ENCODE results near the gene DGAT2.

Gene DGAT2

GRCh38 chr11:75800728-75801361 lies 32.3 kb downstream of the DGAT2 start:
- Histone ChIP-seq H3K36me3 (ENCODE audit: control insufficient read depth, insufficient read depth, low read length) (no peaks in the 10 kb centered on the region), H3K4me1 (ENCODE audit: control insufficient read depth, insufficient read depth, low read length) (no peaks in the 10 kb centered on the region), H3K27ac (ENCODE audit: insufficient read depth, low read depth, low read length, poor library complexity, severe bottlenecking) (no peak overlapping the region), H3K27me3 (ENCODE audit: control insufficient read depth, insufficient read depth, low read length, poor library complexity, severe bottlenecking) (no peaks in the 10 kb centered on the region), H3K4me3 (ENCODE audit: insufficient read depth, low read depth, low read length) (no peak overlapping the region), H3K9me3 (ENCODE audit: control insufficient read depth, low read length) (no peaks in the 10 kb centered on the region)
- 88% methylated on average over 5 to 6 of the region's 6 CpGs for WGBS, 2 experiments

DNA sequence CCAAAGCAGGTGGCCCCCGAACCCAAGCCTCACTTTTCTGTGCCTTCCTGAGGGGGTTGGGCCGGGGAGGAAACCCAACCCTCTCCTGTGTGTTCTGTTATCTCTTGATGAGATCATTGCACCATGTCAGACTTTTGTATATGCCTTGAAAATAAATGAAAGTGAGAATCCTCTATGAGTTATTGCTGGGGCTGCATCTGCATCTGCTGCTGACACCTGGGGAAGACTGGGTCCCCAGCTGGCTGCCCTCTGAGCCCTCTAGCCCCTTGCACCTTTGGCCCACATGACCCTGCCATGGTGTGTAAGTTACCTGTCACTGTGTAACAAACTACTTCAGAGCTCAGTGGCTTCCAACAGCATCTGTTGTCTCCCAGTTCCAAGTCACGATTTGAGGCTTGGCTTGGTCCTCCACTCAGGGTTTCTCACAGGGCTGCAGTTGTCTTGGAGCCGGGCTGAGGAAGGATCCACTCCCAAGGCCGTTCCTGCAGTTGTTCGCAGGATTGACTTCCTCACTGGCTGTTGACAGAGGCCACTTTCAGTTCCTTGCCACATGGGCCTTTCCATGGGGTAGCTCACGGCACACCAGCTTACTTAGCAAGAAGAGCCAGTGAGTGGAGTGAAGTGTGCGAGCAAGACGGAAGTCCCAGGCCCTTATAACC lies 32.9 kb downstream of the DGAT2 start:
- H3K4me1 ChIP-seq (ENCODE audit: control insufficient read depth, insufficient read depth, low read length): no peaks in the 10 kb centered on the region
- 92 to 93% methylated on average over 9 of the region's 9 CpGs for WGBS, 2 experiments

GRCh38 chr11:75802021-75802912 lies 33.7 kb downstream of the DGAT2 start:
- Histone ChIP-seq H3K9me3 (ENCODE audit: control insufficient read depth, low read length) (no peaks in the 10 kb centered on the region), H3K36me3 (ENCODE audit: control insufficient read depth, insufficient read depth, low read length) (no peaks in the 10 kb centered on the region)
- WGBS, 2 experiments: 92 to 93% methylated on average over 12 of the region's 12 CpGs

More for the DNA sequence above, 32.9 kb downstream of the DGAT2 start:
- H3K36me3 ChIP-seq (ENCODE audit: control insufficient read depth, insufficient read depth, low read length): no peaks in the 10 kb centered on the region
- H3K27me3 ChIP-seq (ENCODE audit: control insufficient read depth, insufficient read depth, low read length, poor library complexity, severe bottlenecking): no peaks in the 10 kb centered on the region
- no peak overlapping the region for H3K27ac ChIP-seq (ENCODE audit: insufficient read depth, low read depth, low read length, poor library complexity, severe bottlenecking)
- H3K9me3 ChIP-seq (ENCODE audit: control insufficient read depth, low read length): no peaks in the 10 kb centered on the region
- no peak overlapping the region for H3K4me3 ChIP-seq (ENCODE audit: insufficient read depth, low read depth, low read length)

DNA sequence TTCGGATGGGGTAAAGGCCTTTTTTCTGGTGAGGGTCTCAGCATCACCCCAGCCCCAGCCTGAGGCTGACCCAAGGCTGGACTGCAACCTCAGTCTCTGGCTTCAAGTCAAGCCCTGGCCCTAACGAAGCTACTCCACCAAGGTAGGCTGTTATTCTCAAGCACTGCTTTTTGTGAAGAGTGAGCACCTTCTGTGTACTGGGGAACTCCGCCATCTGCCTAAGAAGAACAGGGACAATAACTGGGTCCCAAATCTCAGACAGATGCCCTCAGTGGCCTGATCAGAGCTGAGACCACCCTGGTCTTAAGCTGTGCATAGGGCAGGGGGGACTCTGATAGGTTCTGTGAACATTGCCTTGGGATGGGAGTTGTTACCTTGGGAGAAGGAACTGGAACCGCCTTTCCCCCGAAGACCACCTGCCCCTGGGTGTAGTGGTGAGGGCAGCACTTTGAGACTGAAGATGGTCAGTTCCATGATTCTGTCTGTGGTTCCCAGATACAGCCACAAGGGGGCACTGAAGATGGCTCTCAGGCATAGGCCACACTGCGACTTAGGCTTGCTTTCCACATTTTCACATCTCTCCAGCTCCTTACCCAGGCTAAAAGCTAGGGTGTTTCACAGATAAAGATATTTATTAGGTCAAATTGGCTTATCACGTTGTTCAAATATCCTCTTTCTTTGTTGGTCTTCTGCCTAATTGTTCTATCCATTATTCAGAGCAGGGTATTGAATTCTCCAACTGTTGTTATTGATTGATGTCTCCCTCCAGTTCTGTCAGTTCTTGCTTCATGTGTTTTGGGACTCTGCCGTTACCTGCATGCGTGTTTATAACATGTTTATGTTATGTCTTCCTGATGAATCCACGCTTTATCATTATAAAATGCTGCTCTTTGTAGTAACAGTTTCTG lies 34.6 kb downstream of the DGAT2 start:
- WGBS, 2 experiments: 60 to 64% methylated on average over 9 to 10 of the region's 10 CpGs
- no peak overlapping the region for H3K4me3 ChIP-seq (ENCODE audit: insufficient read depth, low read depth, low read length)
- no peak overlapping the region for H3K27ac ChIP-seq (ENCODE audit: insufficient read depth, low read depth, low read length, poor library complexity, severe bottlenecking)
- no peaks in the 10 kb centered on the region for H3K27me3 ChIP-seq (ENCODE audit: control insufficient read depth, insufficient read depth, low read length, poor library complexity, severe bottlenecking)
- no peaks in the 10 kb centered on the region for H3K36me3 ChIP-seq (ENCODE audit: control insufficient read depth, insufficient read depth, low read length)
- no peaks in the 10 kb centered on the region for H3K9me3 ChIP-seq (ENCODE audit: control insufficient read depth, low read length)
- no peaks in the 10 kb centered on the region for H3K4me1 ChIP-seq (ENCODE audit: control insufficient read depth, insufficient read depth, low read length)

More at GRCh38 chr11:75802021-75802912, 33.7 kb downstream of the DGAT2 start:
- Histone ChIP-seq H3K27me3 (ENCODE audit: control insufficient read depth, insufficient read depth, low read length, poor library complexity, severe bottlenecking) (no peaks in the 10 kb centered on the region), H3K27ac (ENCODE audit: insufficient read depth, low read depth, low read length, poor library complexity, severe bottlenecking) (no peak overlapping the region), H3K4me1 (ENCODE audit: control insufficient read depth, insufficient read depth, low read length) (no peaks in the 10 kb centered on the region), H3K4me3 (ENCODE audit: insufficient read depth, low read depth, low read length) (no peak overlapping the region)

DNA sequence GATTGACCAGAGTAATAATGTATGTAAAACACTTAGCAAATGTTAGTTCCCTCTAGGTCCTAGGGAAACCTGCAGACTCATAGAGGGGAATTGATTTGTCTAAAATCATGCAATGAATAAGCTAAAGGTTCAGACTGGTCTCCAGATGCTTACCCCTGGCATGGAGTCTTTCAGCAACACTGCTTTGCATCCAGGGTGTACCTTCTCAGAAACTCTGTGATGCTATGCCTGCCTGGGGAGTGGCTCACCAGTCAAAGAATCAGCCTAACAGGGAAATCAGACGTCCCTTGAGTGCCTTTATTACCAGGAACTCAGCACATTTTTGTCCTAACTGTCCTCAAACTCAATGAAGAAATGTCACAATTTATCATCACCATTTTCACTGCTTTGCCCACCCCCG lies 40.5 kb downstream of the DGAT2 start:
- H3K9me3 ChIP-seq (ENCODE audit: control insufficient read depth, low read length): no peaks in the 10 kb centered on the region
- H3K4me3 ChIP-seq (ENCODE audit: insufficient read depth, low read depth, low read length): no peak overlapping the region
- peaks cover 10% of the 10 kb centered on the region for H3K4me1 ChIP-seq (ENCODE audit: control insufficient read depth, insufficient read depth, low read length)
- WGBS, 2 experiments: 68 to 75% methylated on average over 2 of the region's 2 CpGs
- no peaks in the 10 kb centered on the region for H3K27me3 ChIP-seq (ENCODE audit: control insufficient read depth, insufficient read depth, low read length, poor library complexity, severe bottlenecking)
- no peaks in the 10 kb centered on the region for H3K36me3 ChIP-seq (ENCODE audit: control insufficient read depth, insufficient read depth, low read length)
- H3K27ac ChIP-seq (ENCODE audit: insufficient read depth, low read depth, low read length, poor library complexity, severe bottlenecking): no peak overlapping the region

GRCh38 chr11:75809991-75810390 lies 41.4 kb downstream of the DGAT2 start:
- Histone ChIP-seq H3K4me3 (ENCODE audit: insufficient read depth, low read depth, low read length) (no peak overlapping the region), H3K36me3 (ENCODE audit: control insufficient read depth, insufficient read depth, low read length) (no peaks in the 10 kb centered on the region)
- WGBS, 2 experiments: 84 to 92% methylated on average over 2 of the region's 2 CpGs

GRCh38 chr11:75810637-75811390 lies 42.2 kb downstream of the DGAT2 start:
- Histone ChIP-seq H3K4me1 (ENCODE audit: control insufficient read depth, insufficient read depth, low read length) (peaks cover 12% of the 10 kb centered on the region), H3K9me3 (ENCODE audit: control insufficient read depth, low read length) (no peaks in the 10 kb centered on the region), H3K27ac (ENCODE audit: insufficient read depth, low read depth, low read length, poor library complexity, severe bottlenecking) (no peak overlapping the region), H3K27me3 (ENCODE audit: control insufficient read depth, insufficient read depth, low read length, poor library complexity, severe bottlenecking) (no peaks in the 10 kb centered on the region), H3K36me3 (ENCODE audit: control insufficient read depth, insufficient read depth, low read length) (no peaks in the 10 kb centered on the region), H3K4me3 (ENCODE audit: insufficient read depth, low read depth, low read length) (no peak overlapping the region)
- WGBS, 2 experiments: 88 to 90% methylated on average over 8 of the region's 8 CpGs

More at GRCh38 chr11:75809991-75810390, 41.4 kb downstream of the DGAT2 start:
- Histone ChIP-seq H3K27ac (ENCODE audit: insufficient read depth, low read depth, low read length, poor library complexity, severe bottlenecking) (no peak overlapping the region), H3K9me3 (ENCODE audit: control insufficient read depth, low read length) (no peaks in the 10 kb centered on the region), H3K4me1 (ENCODE audit: control insufficient read depth, insufficient read depth, low read length) (peaks cover 12% of the 10 kb centered on the region), H3K27me3 (ENCODE audit: control insufficient read depth, insufficient read depth, low read length, poor library complexity, severe bottlenecking) (no peaks in the 10 kb centered on the region)

- WGBS, 2 experiments: 93 to 94% methylated on average over 2 of the region's 2 CpGs
- Histone ChIP-seq H3K27me3 (ENCODE audit: control insufficient read depth, insufficient read depth, low read length, poor library complexity, severe bottlenecking) (no peaks in the 10 kb centered on the region), H3K4me1 (ENCODE audit: control insufficient read depth, insufficient read depth, low read length) (peaks cover 14% of the 10 kb centered on the region), H3K4me3 (ENCODE audit: insufficient read depth, low read depth, low read length) (no peak overlapping the region), H3K9me3 (ENCODE audit: control insufficient read depth, low read length) (no peaks in the 10 kb centered on the region), H3K36me3 (ENCODE audit: control insufficient read depth, insufficient read depth, low read length) (no peaks in the 10 kb centered on the region), H3K27ac (ENCODE audit: insufficient read depth, low read depth, low read length, poor library complexity, severe bottlenecking) (no peak overlapping the region)
These were observed 42.9 kb downstream of the DGAT2 start for GRCh38 chr11:75811485-75811884.

GRCh38 chr11:75812542-75813040 lies 44.0 kb downstream of the DGAT2 start:
- Histone ChIP-seq H3K9me3 (ENCODE audit: control insufficient read depth, low read length) (no peaks in the 10 kb centered on the region), H3K27me3 (ENCODE audit: control insufficient read depth, insufficient read depth, low read length, poor library complexity, severe bottlenecking) (no peaks in the 10 kb centered on the region), H3K4me1 (ENCODE audit: control insufficient read depth, insufficient read depth, low read length) (peaks cover 21% of the 10 kb centered on the region), H3K27ac (ENCODE audit: insufficient read depth, low read depth, low read length, poor library complexity, severe bottlenecking) (no peak overlapping the region), H3K4me3 (ENCODE audit: insufficient read depth, low read depth, low read length) (no peak overlapping the region), H3K36me3 (ENCODE audit: control insufficient read depth, insufficient read depth, low read length) (no peaks in the 10 kb centered on the region)
- 71 to 72% methylated on average over 2 of the region's 2 CpGs for WGBS, 2 experiments
